Ishikawa (cell line): ENCODE measurements around the gene OR11A1.

Experiments used
- CREB1 ChIP-seq: IDR thresholded peaks from 2 replicates; pipeline ENCODE4 v1.6.1; 2012; ENCODE audit warnings: low read depth
- EP300 ChIP-seq: IDR thresholded peaks from 2 replicates; pipeline ENCODE4 v1.6.1; 2012; ENCODE audit warnings: borderline replicate concordance
- FOXM1 ChIP-seq: IDR thresholded peaks from 2 replicates; pipeline ENCODE4 v1.6.1; 2012; ENCODE audit warnings: low read depth, borderline replicate concordance
- NFIC ChIP-seq: IDR thresholded peaks from 2 replicates; pipeline ENCODE4 v1.6.1; 2012
- TAF1 ChIP-seq: IDR thresholded peaks from 2 replicates; pipeline ENCODE4 v1.6.1; 2012; ENCODE audit warnings: low read depth, mild to moderate bottlenecking
- TEAD4 ChIP-seq: IDR thresholded peaks from 2 replicates; pipeline ENCODE4 v1.6.1; 2012
- TF ChIP-seq, protein P1 (sequence below): IDR thresholded peaks from 2 replicates; pipeline ENCODE4 v1.6.1; 2012
- TF ChIP-seq, protein P2 (sequence below): IDR thresholded peaks from 2 replicates; pipeline ENCODE4 v1.6.1; 2012; ENCODE audit warnings: low read depth, mild to moderate bottlenecking
- TF ChIP-seq, protein P3 (sequence below): IDR thresholded peaks from 2 replicates; pipeline ENCODE4 v1.6.1; 2012

DNA sequence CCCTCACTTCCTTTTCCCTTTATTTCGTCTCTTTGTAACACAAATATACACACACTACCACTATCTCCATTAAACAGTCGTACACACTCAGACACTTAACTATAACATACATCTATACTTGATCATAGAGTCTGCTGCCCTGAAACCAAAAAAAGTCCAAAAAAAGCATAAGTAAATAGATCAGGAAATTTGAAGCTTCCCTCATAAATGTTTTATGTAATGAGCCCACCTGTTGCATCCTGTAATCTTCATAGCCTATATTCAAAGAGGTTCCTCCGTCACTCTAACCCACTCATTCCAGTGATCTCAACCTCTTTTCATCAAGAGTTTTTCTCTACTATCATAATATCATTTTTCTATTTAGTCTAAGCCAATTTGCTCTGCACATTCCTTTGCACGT, 68.3 kb downstream of the OR11A1 start:
- TF ChIP-seq, protein P1, sequence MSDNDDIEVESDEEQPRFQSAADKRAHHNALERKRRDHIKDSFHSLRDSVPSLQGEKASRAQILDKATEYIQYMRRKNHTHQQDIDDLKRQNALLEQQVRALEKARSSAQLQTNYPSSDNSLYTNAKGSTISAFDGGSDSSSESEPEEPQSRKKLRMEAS, result no peak
- TF ChIP-seq, protein P2, sequence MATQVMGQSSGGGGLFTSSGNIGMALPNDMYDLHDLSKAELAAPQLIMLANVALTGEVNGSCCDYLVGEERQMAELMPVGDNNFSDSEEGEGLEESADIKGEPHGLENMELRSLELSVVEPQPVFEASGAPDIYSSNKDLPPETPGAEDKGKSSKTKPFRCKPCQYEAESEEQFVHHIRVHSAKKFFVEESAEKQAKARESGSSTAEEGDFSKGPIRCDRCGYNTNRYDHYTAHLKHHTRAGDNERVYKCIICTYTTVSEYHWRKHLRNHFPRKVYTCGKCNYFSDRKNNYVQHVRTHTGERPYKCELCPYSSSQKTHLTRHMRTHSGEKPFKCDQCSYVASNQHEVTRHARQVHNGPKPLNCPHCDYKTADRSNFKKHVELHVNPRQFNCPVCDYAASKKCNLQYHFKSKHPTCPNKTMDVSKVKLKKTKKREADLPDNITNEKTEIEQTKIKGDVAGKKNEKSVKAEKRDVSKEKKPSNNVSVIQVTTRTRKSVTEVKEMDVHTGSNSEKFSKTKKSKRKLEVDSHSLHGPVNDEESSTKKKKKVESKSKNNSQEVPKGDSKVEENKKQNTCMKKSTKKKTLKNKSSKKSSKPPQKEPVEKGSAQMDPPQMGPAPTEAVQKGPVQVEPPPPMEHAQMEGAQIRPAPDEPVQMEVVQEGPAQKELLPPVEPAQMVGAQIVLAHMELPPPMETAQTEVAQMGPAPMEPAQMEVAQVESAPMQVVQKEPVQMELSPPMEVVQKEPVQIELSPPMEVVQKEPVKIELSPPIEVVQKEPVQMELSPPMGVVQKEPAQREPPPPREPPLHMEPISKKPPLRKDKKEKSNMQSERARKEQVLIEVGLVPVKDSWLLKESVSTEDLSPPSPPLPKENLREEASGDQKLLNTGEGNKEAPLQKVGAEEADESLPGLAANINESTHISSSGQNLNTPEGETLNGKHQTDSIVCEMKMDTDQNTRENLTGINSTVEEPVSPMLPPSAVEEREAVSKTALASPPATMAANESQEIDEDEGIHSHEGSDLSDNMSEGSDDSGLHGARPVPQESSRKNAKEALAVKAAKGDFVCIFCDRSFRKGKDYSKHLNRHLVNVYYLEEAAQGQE, result no peak
- TF ChIP-seq EP300 (no peak), FOXM1 (no peak), NFIC (no peak), TAF1 (no peak), CREB1 (no peak), TEAD4 (no peak)
- TF ChIP-seq, protein P3, sequence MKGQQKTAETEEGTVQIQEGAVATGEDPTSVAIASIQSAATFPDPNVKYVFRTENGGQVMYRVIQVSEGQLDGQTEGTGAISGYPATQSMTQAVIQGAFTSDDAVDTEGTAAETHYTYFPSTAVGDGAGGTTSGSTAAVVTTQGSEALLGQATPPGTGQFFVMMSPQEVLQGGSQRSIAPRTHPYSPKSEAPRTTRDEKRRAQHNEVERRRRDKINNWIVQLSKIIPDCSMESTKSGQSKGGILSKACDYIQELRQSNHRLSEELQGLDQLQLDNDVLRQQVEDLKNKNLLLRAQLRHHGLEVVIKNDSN, result no peak
